CD1c-positive myeloid dendritic cell (primary cell): ENCODE data around the gene TMEFF1.

Source experiments
- DNase-seq: peaks from one replicate; pipeline ENCODE4 v3.0.0-alpha.2; 2016; ENCODE audit errors: extremely low spot score

Gene TMEFF1

GRCh38 chr9:100447041-100447440, 25.9 kb upstream of the TMEFF1 start:
- no peak for DNase-seq

- DNase-seq = no peak
Measured at GRCh38 chr9:100448266-100448665, 24.7 kb upstream of the TMEFF1 start.

GRCh38 chr9:100449420-100449819, 23.5 kb upstream of the TMEFF1 start:
- no peak for DNase-seq

GRCh38 chr9:100452894-100453293, 20.1 kb upstream of the TMEFF1 start:
- no peak for DNase-seq

GRCh38 chr9:100455470-100455869, 17.5 kb upstream of the TMEFF1 start:
- DNase-seq = no peak

- no peak for DNase-seq
Measured at GRCh38 chr9:100457517-100457916, 15.4 kb upstream of the TMEFF1 start.

GRCh38 chr9:100459963-100460362, 13.0 kb upstream of the TMEFF1 start:
- no peak for DNase-seq

GRCh38 chr9:100465274-100465673, 7.7 kb upstream of the TMEFF1 start:
- no peak for DNase-seq

GRCh38 chr9:100465761-100466160, 7.2 kb upstream of the TMEFF1 start:
- no peak for DNase-seq

GRCh38 chr9:100466171-100466828, 6.6 kb upstream of the TMEFF1 start:
- no peak for DNase-seq

- no peak for DNase-seq
Measured at GRCh38 chr9:100466829-100467221, 6.1 kb upstream of the TMEFF1 start.

GRCh38 chr9:100468041-100468440, 4.9 kb upstream of the TMEFF1 start:
- DNase-seq = no peak

GRCh38 chr9:100472268-100472667, 681 bp upstream of the TMEFF1 start:
- no peak for DNase-seq

- peak; percentile 25 for DNase-seq
Measured at GRCh38 chr9:100473276-100474081, 530 bp downstream of the TMEFF1 start.

- no peak for DNase-seq
Measured at GRCh38 chr9:100474082-100474923, 1.4 kb downstream of the TMEFF1 start.

GRCh38 chr9:100474924-100475276, 2.0 kb downstream of the TMEFF1 start:
- no peak for DNase-seq

GRCh38 chr9:100477241-100477640, 4.3 kb downstream of the TMEFF1 start:
- no peak for DNase-seq

GRCh38 chr9:100478192-100478591, 5.2 kb downstream of the TMEFF1 start:
- DNase-seq = no peak

GRCh38 chr9:100479820-100480219, 6.9 kb downstream of the TMEFF1 start:
- no peak for DNase-seq

GRCh38 chr9:100485196-100485595, 12.2 kb downstream of the TMEFF1 start:
- DNase-seq = no peak

GRCh38 chr9:100486479-100487176, 13.7 kb downstream of the TMEFF1 start:
- no peak for DNase-seq

- DNase-seq = no peak
Measured at GRCh38 chr9:100488177-100488576, 15.2 kb downstream of the TMEFF1 start.
